DND-41 (cell line): ENCODE measurements around the gene ADGRA3.

ENCODE experiments used
- ATAC-seq: fragments of 200-7000 bp; cut with Tn5 transposase; 3 replicates; pipeline ENCODE4 v1.9.1; 2021; ENCODE audit warnings: low read depth; ENCODE audit not compliant: insufficient read depth
- DNase-seq: peaks from one replicate; pipeline ENCODE4 v3.0.0-alpha.2; 2020
- H2AFZ ChIP-seq: 2 replicates; pipeline ENCODE4 v1.6.0; 2012; ENCODE audit warnings: low read depth, low read length
- H3K27ac ChIP-seq: 2 replicates; pipeline ENCODE4 v1.5.1; 2012; ENCODE audit warnings: low read length, inconsistent platforms
- H3K27me3 ChIP-seq: fragments of 200-600 bp; sonication (generic); 2 replicates; pipeline ENCODE4 v1.6.0; 2012; ENCODE audit warnings: low read length, mild to moderate bottlenecking, inconsistent platforms; ENCODE audit not compliant: insufficient read depth, poor library complexity
- H3K36me3 ChIP-seq: 2 replicates; pipeline ENCODE4 v1.5.1; 2012; ENCODE audit warnings: low read length, inconsistent platforms; ENCODE audit not compliant: insufficient read depth
- H3K4me1 ChIP-seq: 2 replicates; pipeline ENCODE4 v1.5.1; 2012; ENCODE audit warnings: mild to moderate bottlenecking, low read length; ENCODE audit not compliant: insufficient read depth
- H3K4me2 ChIP-seq: 2 replicates; pipeline ENCODE4 v1.6.0; 2012; ENCODE audit warnings: mild to moderate bottlenecking, moderate library complexity, low read length, inconsistent platforms; ENCODE audit not compliant: insufficient read depth
- H3K4me3 ChIP-seq, 2 experiments: fragments of 200-600 bp in 1 of 2; shearing (Covaris generic) in 1 of 2; 2 replicates each; pipeline ENCODE4 v1.5.1; 2012 to 2016; ENCODE audit warnings: inconsistent platforms in 2 of 2, low read length in 2 of 2, mild to moderate bottlenecking in 2 of 2, low read depth in 1 of 2, moderate library complexity in 1 of 2
- H3K79me2 ChIP-seq: 2 replicates; pipeline ENCODE4 v1.6.0; 2012; ENCODE audit warnings: low read length, inconsistent platforms; ENCODE audit not compliant: insufficient read depth
- H3K9ac ChIP-seq: 2 replicates; pipeline ENCODE4 v1.6.0; 2012; ENCODE audit warnings: low read depth, mild to moderate bottlenecking, inconsistent platforms, low read length, moderate library complexity
- H3K9me3 ChIP-seq: 2 replicates; pipeline ENCODE4 v1.5.1; 2012; ENCODE audit warnings: low read length, moderate library complexity, mild to moderate bottlenecking, inconsistent platforms; ENCODE audit not compliant: insufficient read depth, severe bottlenecking
- H4K20me1 ChIP-seq: 2 replicates; pipeline ENCODE4 v1.6.0; 2012; ENCODE audit warnings: low read length; ENCODE audit not compliant: insufficient read depth
- CTCF ChIP-seq: IDR thresholded peaks from 2 replicates; pipeline ENCODE4 v1.5.1; 2012; ENCODE audit warnings: borderline replicate concordance, low read length, moderate library complexity, mild to moderate bottlenecking; ENCODE audit not compliant: poor library complexity, severe bottlenecking; ENCODE audit errors: extremely low read depth
- EZH2 ChIP-seq: IDR thresholded peaks from 3 replicates; pipeline ENCODE4 v1.6.1; 2012; ENCODE audit warnings: borderline replicate concordance, low read depth, mild to moderate bottlenecking, moderate library complexity, low read length, inconsistent platforms; ENCODE audit not compliant: severe bottlenecking

ADGRA3 gene

GRCh38 chr4:22398671-22399070 is 117.2 kb downstream of the ADGRA3 start:
- TF ChIP-seq EZH2 = no peak
- Histone ChIP-seq H4K20me1 (no peaks in the 10 kb centered on the region), H3K4me3 (no peak overlapping the region), H3K4me2 (no peak overlapping the region), H3K9ac (no peak overlapping the region), H3K4me1 (no peaks in the 10 kb centered on the region), H3K27me3 (no peaks in the 10 kb centered on the region), H3K27ac (no peak overlapping the region), H3K9me3 (no peaks in the 10 kb centered on the region), H3K36me3 (peaks cover 4% of the 10 kb centered on the region; the same call in 1 of the 2 replicates), H2AFZ (no peak overlapping the region), H3K79me2 (no peaks in the 10 kb centered on the region)
- ATAC-seq = no peak
- DNase-seq = no peak

- Histone ChIP-seq H3K9ac (no peak overlapping the region), H3K27ac (no peak overlapping the region), H3K27me3 (no peaks in the 10 kb centered on the region), H3K4me3 (no peak overlapping the region), H3K79me2 (no peaks in the 10 kb centered on the region), H2AFZ (no peak overlapping the region), H3K4me2 (no peak overlapping the region), H3K9me3 (no peaks in the 10 kb centered on the region), H3K4me1 (no peaks in the 10 kb centered on the region), H4K20me1 (no peaks in the 10 kb centered on the region), H3K36me3 (no peaks in the 10 kb centered on the region)
- no peak for ATAC-seq
- no peak for DNase-seq
- TF ChIP-seq EZH2 (no peak), CTCF (no peak)
These were observed 124.3 kb downstream of the ADGRA3 start for GRCh38 chr4:22391551-22391950.

- no peaks in the 10 kb centered on the region for H3K27me3 ChIP-seq
- DNase-seq (peak; percentile 46), ATAC-seq (peak; percentile 62; the same call in 1 of the 3 replicates)
- no peaks in the 10 kb centered on the region for H3K79me2 ChIP-seq
- H4K20me1 ChIP-seq = no peaks in the 10 kb centered on the region
- no peaks in the 10 kb centered on the region for H3K36me3 ChIP-seq
- no peaks in the 10 kb centered on the region for H3K4me1 ChIP-seq
- H2AFZ ChIP-seq = no peak overlapping the region
- H3K9me3 ChIP-seq = no peaks in the 10 kb centered on the region
- H3K27ac ChIP-seq = no peak overlapping the region
- TF ChIP-seq EZH2 (no peak), CTCF (peak; percentile 79)
- H3K9ac ChIP-seq = no peak overlapping the region
- no peak overlapping the region for H3K4me3 ChIP-seq
- H3K4me2 ChIP-seq = no peak overlapping the region
These were observed 126.5 kb downstream of the ADGRA3 start for GRCh38 chr4:22389240-22389870.

GRCh38 chr4:22385611-22386011 is 130.3 kb downstream of the ADGRA3 start:
- Histone ChIP-seq H3K9me3 (no peaks in the 10 kb centered on the region), H3K79me2 (no peaks in the 10 kb centered on the region), H3K4me1 (no peaks in the 10 kb centered on the region), H3K4me2 (no peak overlapping the region), H4K20me1 (no peaks in the 10 kb centered on the region), H3K27me3 (no peaks in the 10 kb centered on the region), H3K9ac (no peak overlapping the region), H3K36me3 (no peaks in the 10 kb centered on the region), H3K27ac (no peak overlapping the region), H3K4me3 (no peak overlapping the region), H2AFZ (no peak overlapping the region)
- no peak for TF ChIP-seq EZH2
- no peak for TF ChIP-seq CTCF
- DNase-seq (no peak), ATAC-seq (no peak)
